AG04450 (cell line): Measurements from ENCODE around the gene SKIDA1. TPM values are rescaled to one million over a fixed set of nuclear protein-coding genes. Genes with fewer than 3 reads are reported as not detected.

Source experiments
- CTCF ChIA-PET: fragments of 300-600, 350-600 bp; formaldehyde crosslinking; extraction: SDS; loops from one replicate; lab custom pipeline; 2022; ENCODE audit warnings: antibody characterized with exemption, inconsistent platforms; lab: Charles Lee
- POLR2A ChIA-PET: fragments of 350-600 bp; formaldehyde crosslinking; extraction: SDS; loops from one replicate; lab custom pipeline; 2021; ENCODE audit warnings: antibody characterized with exemption, inconsistent platforms; lab: Yijun Ruan, JAX
- DNase-seq: peaks from one replicate; pipeline ENCODE4 v3.0.0-alpha.2; 2011; ENCODE audit warnings: low read depth, low spot score
- H3K27ac ChIP-seq: one replicate; pipeline ENCODE4 v1.5.1; 2012; ENCODE audit warnings: low read depth, low read length, control low read depth
- H3K27me3 ChIP-seq: one replicate; pipeline ENCODE4 v1.6.0; 2012; ENCODE audit warnings: low read length; ENCODE audit not compliant: control insufficient read depth, insufficient read depth
- H3K4me3 ChIP-seq: 2 replicates; pipeline ENCODE4 v1.5.1; 2011; ENCODE audit warnings: mild to moderate bottlenecking, low read depth, low read length, control low read depth
- H3K9me3 ChIP-seq: 2 replicates; pipeline ENCODE4 v1.5.1; 2012; ENCODE audit warnings: low read length; ENCODE audit not compliant: control insufficient read depth, insufficient read depth
- polyA plus RNA-seq: library from polyadenylated mRNA; depleted of rRNA; stranded (reverse); fragments of >200 nt; gene quantifications from 2 replicates; pipeline ENCODE4 v1.2.3, GENCODE V29; 2011; rRNA removed
- small RNA-seq: library from RNA; depleted of rRNA; stranded (forward); fragments of <200 nt; gene quantifications from one replicate; pipeline ENCODE3, GENCODE V24; 2012; ENCODE audit warnings: low read depth; ENCODE audit not compliant: insufficient read length
- TF ChIP-seq, protein P1 (sequence below): IDR thresholded peaks from 2 replicates; pipeline ENCODE4 v1.5.1; 2011; ENCODE audit warnings: low read depth, low read length, control low read depth, inconsistent platforms

Gene SKIDA1
- polyA plus RNA-seq, 1 experiment = 0.62 TPM

DNA sequence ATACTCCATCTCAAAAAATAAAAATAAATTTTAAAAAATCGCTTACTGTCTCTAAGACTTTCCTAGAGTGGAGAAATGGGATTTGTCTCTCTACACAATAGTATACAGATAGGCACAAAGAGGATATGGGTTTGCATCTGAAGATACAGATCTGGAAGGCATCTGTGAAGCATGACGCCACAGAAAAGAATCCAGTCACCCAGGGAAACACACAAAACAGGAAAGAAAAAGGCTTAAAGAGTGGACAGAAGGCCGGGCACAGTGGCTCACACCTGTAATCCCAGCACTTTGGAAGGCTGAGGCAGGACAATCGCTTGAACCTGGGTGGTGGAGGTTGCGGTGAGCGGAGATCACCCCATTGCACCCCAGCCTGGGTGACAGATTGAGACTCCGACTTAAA, 61.3 kb downstream of the SKIDA1 start:
- Histone ChIP-seq H3K9me3 (no peaks in the 10 kb centered on the region; the same call in 1 of the 2 replicates), H3K4me3 (no peak overlapping the region), H3K27ac (no peak overlapping the region), H3K27me3 (no peaks in the 10 kb centered on the region)
- TF ChIP-seq, protein P1, sequence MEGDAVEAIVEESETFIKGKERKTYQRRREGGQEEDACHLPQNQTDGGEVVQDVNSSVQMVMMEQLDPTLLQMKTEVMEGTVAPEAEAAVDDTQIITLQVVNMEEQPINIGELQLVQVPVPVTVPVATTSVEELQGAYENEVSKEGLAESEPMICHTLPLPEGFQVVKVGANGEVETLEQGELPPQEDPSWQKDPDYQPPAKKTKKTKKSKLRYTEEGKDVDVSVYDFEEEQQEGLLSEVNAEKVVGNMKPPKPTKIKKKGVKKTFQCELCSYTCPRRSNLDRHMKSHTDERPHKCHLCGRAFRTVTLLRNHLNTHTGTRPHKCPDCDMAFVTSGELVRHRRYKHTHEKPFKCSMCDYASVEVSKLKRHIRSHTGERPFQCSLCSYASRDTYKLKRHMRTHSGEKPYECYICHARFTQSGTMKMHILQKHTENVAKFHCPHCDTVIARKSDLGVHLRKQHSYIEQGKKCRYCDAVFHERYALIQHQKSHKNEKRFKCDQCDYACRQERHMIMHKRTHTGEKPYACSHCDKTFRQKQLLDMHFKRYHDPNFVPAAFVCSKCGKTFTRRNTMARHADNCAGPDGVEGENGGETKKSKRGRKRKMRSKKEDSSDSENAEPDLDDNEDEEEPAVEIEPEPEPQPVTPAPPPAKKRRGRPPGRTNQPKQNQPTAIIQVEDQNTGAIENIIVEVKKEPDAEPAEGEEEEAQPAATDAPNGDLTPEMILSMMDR = no peak
- no peak for DNase-seq
- ChIA-PET CTCF (interaction anchor here (1.4 kb wide), 1 partner anchor 185 kb away, joined by 4 read pairs; no protein-coding TSS in a partner anchor), POLR2A (no interaction called here)

Small RNA genes lying within 50 kb of the gene (small RNA-seq; reads per million reads assigned to genes)
- not detected for gene MIR1915
- gene RF00019 = not detected
- gene RNU6-306P = not detected

Other genes starting within 250 kb of the SKIDA1 start
- gene MLLT10, start 8.6 kb upstream of the SKIDA1 start, polyA plus RNA-seq = 35.3 and 41.0 TPM in 2 replicates